Breast epithelium (tissue), 4 donors: ENCODE results near the gene CYP24A1. TPM values are rescaled to one million over a fixed set of nuclear protein-coding genes. Genes with fewer than 3 reads are reported as not detected.

ENCODE experiments used
- DNase-seq, 2 donors: peaks; one replicate each; pipeline ENCODE4 v3.0.0-alpha.2; 2019; ENCODE audit warnings: low spot score in 2 of 2
- H3K27ac ChIP-seq, 2 donors: fragments of 200-600 bp; sonication (generic) in 1 of 2; one replicate each; pipeline ENCODE4 v1.5.1; 2016 to 2019; ENCODE audit warnings: mild to moderate bottlenecking in 1 of 2
- H3K27me3 ChIP-seq, 2 donors: fragments of 200-600 bp; sonication (generic) in 1 of 2; one replicate each; pipeline versions ENCODE4 v1.5.1 to v1.6.0; 2017 to 2019; ENCODE audit warnings: control low read depth in 1 of 2, mild to moderate bottlenecking in 1 of 2
- H3K36me3 ChIP-seq: fragments of 200-600 bp; one replicate; pipeline ENCODE4 v1.5.1; 2019
- H3K4me1 ChIP-seq, 2 donors: fragments of 200-600 bp; sonication (generic); one replicate each; pipeline ENCODE4 v1.5.1; 2016 to 2019; ENCODE audit warnings: control low read depth in 1 of 2
- H3K4me3 ChIP-seq, 3 donors: fragments of 200-600 bp; sonication (generic); 1 replicate in 2 of 3; 2 replicates in 1 of 3; pipeline ENCODE4 v1.5.1; 2016 to 2019; ENCODE audit warnings: mild to moderate bottlenecking in 3 of 3, moderate library complexity in 2 of 3
- H3K9me3 ChIP-seq, 2 donors: fragments of 200-600 bp; sonication (generic) in 1 of 2; one replicate each; pipeline ENCODE4 v1.5.1; 2016 to 2019; ENCODE audit warnings: control low read depth in 1 of 2
- CTCF ChIP-seq, 3 donors: fragments of 450-650 bp; IDR thresholded peaks; one replicate each; pipeline ENCODE4 v1.5.1; 2016 to 2017; ENCODE audit warnings: antibody characterized with exemption in 3 of 3, mild to moderate bottlenecking in 3 of 3, moderate library complexity in 3 of 3
- POLR2A ChIP-seq: fragments of 450-650 bp; IDR thresholded peaks from one replicate; pipeline ENCODE4 v1.6.1; 2016; ENCODE audit warnings: antibody characterized with exemption, mild to moderate bottlenecking, moderate library complexity
- POLR2AphosphoS5 ChIP-seq, 3 donors: sonication (generic); formaldehyde crosslinking; IDR thresholded peaks; one replicate each; pipeline ENCODE4 v1.6.1; 2017; ENCODE audit warnings: antibody characterized with exemption in 3 of 3
- intact Hi-C: fragments of 100-400 bp; cut with DNase I; formaldehyde crosslinking; loops from one replicate; pipeline ENCODE4 v1.15.1; 2023; ENCODE audit warnings: low total_unique reads
- total RNA-seq, 3 donors: library from RNA; depleted of rRNA; stranded (reverse); fragments of >200 nt; gene quantifications; one replicate each; pipeline ENCODE4 v1.1.0, GENCODE V29; 2016

Gene CYP24A1
- total RNA-seq, 3 donors from 2014 or later, result 2.0 to 6.4 TPM; not detected in 1

GRCh38 chr20:54214566-54214965 lies 40.8 kb upstream of the CYP24A1 start:
- TF ChIP-seq CTCF (IDR thresholded peaks at IDR 0.05) (no peak), POLR2A (no peak), POLR2AphosphoS5 (IDR thresholded peaks at IDR 0.05) (no peak)
- intact Hi-C loops, result no loop called here
- Histone ChIP-seq H3K27ac (no peak overlapping the region), H3K4me3 (no peak overlapping the region), H3K9me3 (no peaks in the 10 kb centered on the region), H3K36me3 (no peaks in the 10 kb centered on the region), H3K4me1 (no peaks in the 10 kb centered on the region), H3K27me3 (no peaks in the 10 kb centered on the region)
- no peak for DNase-seq

GRCh38 chr20:54212871-54213270 lies 39.1 kb upstream of the CYP24A1 start:
- no peaks in the 10 kb centered on the region for H3K9me3 ChIP-seq
- H3K27ac ChIP-seq, result no peak overlapping the region
- peaks cover 0 to 4% of the 10 kb centered on the region in 2 donors for H3K4me1 ChIP-seq
- no peaks in the 10 kb centered on the region for H3K36me3 ChIP-seq
- no peak overlapping the region for H3K4me3 ChIP-seq
- H3K27me3 ChIP-seq, result no peaks in the 10 kb centered on the region
- no peak for TF ChIP-seq POLR2A
- TF ChIP-seq POLR2AphosphoS5 (IDR thresholded peaks at IDR 0.05), result no peak
- no peak for TF ChIP-seq CTCF (IDR thresholded peaks at IDR 0.05)
- intact Hi-C loops, result no loop called here
- no peak for DNase-seq

GRCh38 chr20:54212226-54212625 lies 38.4 kb upstream of the CYP24A1 start:
- intact Hi-C loops, result no loop called here

GRCh38 chr20:54209216-54209813 lies 35.5 kb upstream of the CYP24A1 start:
- peak overlapping the region in 1 of 2 donors; percentile 99 for H3K27ac ChIP-seq
- TF ChIP-seq POLR2A, result no peak
- no peak for TF ChIP-seq POLR2AphosphoS5 (IDR thresholded peaks at IDR 0.05)
- TF ChIP-seq CTCF (IDR thresholded peaks at IDR 0.05), result no peak
- intact Hi-C loops, result loop anchor here (10.0 kb wide), 1 partner anchor 115 kb away; no protein-coding TSS in a partner anchor

More at GRCh38 chr20:54212226-54212625, 38.4 kb upstream of the CYP24A1 start:
- Histone ChIP-seq H3K9me3 (no peaks in the 10 kb centered on the region), H3K27ac (no peak overlapping the region), H3K36me3 (no peaks in the 10 kb centered on the region), H3K4me3 (no peak overlapping the region), H3K4me1 (peaks cover 0 to 4% of the 10 kb centered on the region in 2 donors), H3K27me3 (no peaks in the 10 kb centered on the region)
- no peak for DNase-seq
- TF ChIP-seq POLR2AphosphoS5 (IDR thresholded peaks at IDR 0.05) (no peak), CTCF (IDR thresholded peaks at IDR 0.05) (no peak), POLR2A (no peak)

GRCh38 chr20:54208548-54209176 lies 34.9 kb upstream of the CYP24A1 start:
- Histone ChIP-seq H3K27me3 (no peaks in the 10 kb centered on the region), H3K36me3 (no peaks in the 10 kb centered on the region), H3K4me1 (peaks cover 0 to 4% of the 10 kb centered on the region in 2 donors), H3K27ac (peak overlapping the region; percentile 97 to 99), H3K9me3 (no peaks in the 10 kb centered on the region), H3K4me3 (peak overlapping the region; percentile 85 to 90 (median 89))
- intact Hi-C loops, result loop anchor here (10.0 kb wide), 1 partner anchor 114 kb away; no protein-coding TSS in a partner anchor
- DNase-seq, result no peak
- no peak for TF ChIP-seq CTCF (IDR thresholded peaks at IDR 0.05)
- TF ChIP-seq POLR2A, result no peak
- TF ChIP-seq POLR2AphosphoS5 (IDR thresholded peaks at IDR 0.05), result no peak

More at GRCh38 chr20:54209216-54209813, 35.5 kb upstream of the CYP24A1 start:
- no peaks in the 10 kb centered on the region for H3K27me3 ChIP-seq
- peak overlapping the region; percentile 85 to 90 (median 89) for H3K4me3 ChIP-seq
- no peaks in the 10 kb centered on the region for H3K36me3 ChIP-seq
- DNase-seq, result no peak
- H3K9me3 ChIP-seq, result no peaks in the 10 kb centered on the region
- peaks cover 0 to 4% of the 10 kb centered on the region in 2 donors for H3K4me1 ChIP-seq
